Measurements from ENCODE around the gene SAPCD2. TPM values are rescaled to one million over a fixed set of nuclear protein-coding genes. Genes with fewer than 3 reads are reported as not detected.
A peak's percentile ranks its signal among the peaks of the same experiment; 100 is the strongest.
"Not testable (repeated sequence)": the region's sequence is repeated elsewhere in the genome, so short reads cannot be mapped to it uniquely, and the experiment has no call there.

SAPCD2 gene
- total RNA-seq, 1 donor from 2014 or later = 5.8 TPM

DNA sequence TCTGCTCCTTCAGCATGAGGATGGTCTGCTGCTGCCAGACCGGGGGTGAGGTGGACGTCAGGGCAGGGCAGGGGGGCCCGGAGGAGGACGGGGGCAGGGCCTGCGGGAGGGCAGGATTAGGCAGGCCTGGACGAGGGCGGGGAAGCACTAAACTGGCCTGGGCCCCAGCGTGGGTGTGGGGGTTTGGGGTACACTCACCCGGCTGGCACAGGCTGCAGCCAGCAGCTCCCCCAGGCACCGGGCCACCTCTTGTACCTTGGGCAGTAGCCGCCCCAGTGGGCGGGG lies 5.5 kb downstream of the SAPCD2 start:
- DNase-seq = no peak

- no peak for DNase-seq
Observed at GRCh38 chr9:137064027-137064879, 6.1 kb downstream of the SAPCD2 start.

DNA sequence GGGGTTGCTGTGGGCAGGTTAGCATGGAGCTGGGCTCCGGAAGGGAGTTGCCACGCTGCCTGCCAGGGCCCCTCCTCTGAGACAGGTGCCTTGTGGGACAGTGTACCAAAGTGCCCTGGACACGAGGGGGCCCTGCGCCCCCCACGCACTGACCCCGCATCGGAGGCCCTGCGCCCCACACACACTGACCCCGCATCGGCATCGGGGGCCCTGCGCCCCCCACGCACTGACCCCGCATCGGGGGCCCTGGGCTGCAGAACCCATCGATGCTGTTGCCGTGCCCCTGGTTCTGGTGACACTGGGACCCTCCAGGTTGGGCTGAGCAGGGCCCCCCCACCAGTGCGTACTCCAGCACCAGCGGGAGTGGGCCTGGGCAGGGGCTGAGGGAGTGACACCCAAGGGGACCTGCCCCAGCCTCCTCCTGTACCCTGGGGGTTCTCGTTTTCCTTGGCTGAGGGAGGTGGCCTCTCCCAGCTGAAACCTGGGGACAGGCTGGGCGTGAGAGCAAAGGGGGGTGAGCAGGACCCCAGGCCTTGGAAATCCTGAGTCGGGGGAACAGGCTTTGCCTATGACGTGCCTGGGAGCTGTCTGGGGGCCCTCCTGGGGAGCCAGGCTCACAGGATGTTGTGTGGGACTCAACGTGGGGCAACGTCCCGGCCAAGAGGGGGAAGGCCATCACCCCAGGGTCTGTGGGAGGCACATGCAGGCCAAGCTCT lies 6.9 kb downstream of the SAPCD2 start:
- no peak for DNase-seq

- DNase-seq = not testable (repeated sequence)
Observed at GRCh38 chr9:137062798-137063197, 7.6 kb downstream of the SAPCD2 start.

DNA sequence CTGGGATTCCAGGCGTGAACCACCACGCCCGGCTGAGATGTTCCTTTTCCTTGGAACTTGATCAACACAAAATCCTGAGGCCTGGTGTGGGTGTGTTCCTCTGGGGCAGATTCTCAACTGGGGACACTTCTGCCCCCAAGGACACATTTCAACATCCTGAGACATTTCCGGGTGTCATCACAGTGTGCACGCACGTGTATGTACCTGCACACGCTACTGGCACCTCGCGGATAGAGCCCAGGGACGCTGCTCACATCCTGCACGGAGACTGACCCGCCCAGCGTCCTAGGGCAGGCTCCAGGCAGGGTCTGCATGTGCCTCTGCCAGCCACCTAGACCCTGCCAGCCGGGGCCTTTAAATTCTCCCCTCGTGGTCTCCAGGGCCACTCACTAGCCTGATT lies 8.0 kb downstream of the SAPCD2 start:
- no peak for DNase-seq

DNA sequence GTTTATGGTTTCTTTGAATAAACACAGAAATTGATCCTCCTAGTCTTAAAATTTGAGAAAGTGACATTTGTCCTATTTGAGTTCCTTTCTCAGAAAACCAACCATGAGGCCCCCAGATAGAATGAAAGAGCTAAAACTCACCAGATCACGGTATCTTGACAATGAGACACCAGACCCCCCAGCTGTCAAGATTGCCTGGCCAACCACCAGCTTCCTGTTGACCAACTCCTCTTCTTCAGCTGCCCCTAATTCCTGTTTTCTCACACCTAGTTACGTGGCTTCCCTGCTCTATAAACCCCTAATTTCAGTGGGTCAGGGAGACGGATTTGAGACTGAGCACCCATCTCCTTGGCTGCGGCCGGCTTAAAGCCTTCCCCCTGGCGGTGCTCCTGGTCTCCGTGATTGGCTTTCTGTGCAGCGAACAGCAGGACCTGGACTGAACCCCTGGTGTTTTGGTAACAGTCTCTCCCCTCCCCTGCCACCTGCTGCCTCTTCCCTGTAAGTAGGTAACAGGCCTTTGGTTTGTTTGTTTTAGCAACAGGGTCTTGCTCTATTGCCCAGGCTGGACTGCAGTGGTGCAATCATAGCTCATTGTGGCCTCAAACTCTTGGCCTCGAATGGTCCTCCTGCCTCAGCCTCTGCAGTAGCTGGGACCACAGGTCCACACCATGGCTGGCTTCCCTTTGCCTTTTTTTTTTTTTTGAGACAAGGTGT lies 11.7 kb downstream of the SAPCD2 start:
- no peak for DNase-seq

DNA sequence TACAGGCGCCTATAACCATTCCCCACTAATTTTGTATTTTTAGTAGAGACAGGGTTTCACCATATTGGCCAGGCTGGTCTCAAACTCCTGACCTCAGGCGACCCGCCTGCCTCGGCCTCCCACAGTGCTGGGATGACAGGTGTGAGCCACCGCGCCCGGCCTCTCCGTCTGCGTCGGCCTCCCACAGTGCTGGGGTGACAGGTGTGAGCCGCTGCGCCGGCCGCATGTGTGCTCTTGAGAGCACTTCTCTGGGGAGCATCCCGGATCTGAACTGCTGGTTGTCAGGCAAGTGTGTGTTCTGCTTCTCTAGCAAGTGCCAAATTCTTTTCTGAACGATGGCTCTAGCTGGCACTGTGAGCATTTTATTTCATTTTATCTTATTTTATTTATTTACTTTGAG lies 12.8 kb downstream of the SAPCD2 start:
- no peak for DNase-seq

DNA sequence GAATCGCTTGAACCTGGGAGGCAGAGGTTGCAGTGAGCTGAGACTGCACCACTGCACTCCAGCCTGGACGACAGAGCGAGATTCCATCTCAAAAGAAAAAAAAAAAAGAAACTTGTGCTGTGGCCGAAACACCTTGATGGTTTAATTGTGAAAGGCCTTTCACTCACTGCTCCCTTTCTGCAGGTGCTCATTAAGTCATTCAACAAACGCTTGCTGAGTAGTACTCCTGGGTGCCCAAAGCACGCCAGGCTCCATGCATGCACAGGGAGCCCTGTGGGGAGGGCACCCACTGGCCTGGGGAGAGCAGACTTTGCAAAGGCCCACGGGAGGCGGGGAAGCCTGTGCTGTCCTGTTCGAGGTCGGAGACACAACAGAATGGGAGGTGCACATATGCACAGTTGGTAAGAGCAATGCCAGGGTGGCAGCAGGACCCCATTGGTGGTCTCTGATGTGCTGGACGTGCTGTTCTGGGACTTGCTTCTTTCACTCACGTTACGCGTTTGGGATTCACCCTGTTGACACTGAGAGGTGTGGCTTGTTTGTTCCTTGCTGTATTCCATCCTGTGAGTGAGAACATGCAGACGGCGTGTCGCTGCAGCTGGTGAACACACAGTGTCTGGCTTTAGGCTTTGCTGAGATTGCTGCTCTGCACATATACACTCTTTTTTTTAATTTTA lies 13.5 kb downstream of the SAPCD2 start:
- DNase-seq = peak; percentile 42

- peak; percentile 91 for DNase-seq
Observed at GRCh38 chr9:137055385-137056364, 14.7 kb downstream of the SAPCD2 start.

GRCh38 chr9:137054932-137055384 lies 15.4 kb downstream of the SAPCD2 start:
- DNase-seq = no peak

GRCh38 chr9:137053944-137054931 lies 16.1 kb downstream of the SAPCD2 start, which contains the start of gene ENTPD2:
TSS of gene ENTPD2 (minus strand) at chr9:137054061. CDS start at chr9:137053997, 64 bp downstream.
- no peak for DNase-seq

DNA sequence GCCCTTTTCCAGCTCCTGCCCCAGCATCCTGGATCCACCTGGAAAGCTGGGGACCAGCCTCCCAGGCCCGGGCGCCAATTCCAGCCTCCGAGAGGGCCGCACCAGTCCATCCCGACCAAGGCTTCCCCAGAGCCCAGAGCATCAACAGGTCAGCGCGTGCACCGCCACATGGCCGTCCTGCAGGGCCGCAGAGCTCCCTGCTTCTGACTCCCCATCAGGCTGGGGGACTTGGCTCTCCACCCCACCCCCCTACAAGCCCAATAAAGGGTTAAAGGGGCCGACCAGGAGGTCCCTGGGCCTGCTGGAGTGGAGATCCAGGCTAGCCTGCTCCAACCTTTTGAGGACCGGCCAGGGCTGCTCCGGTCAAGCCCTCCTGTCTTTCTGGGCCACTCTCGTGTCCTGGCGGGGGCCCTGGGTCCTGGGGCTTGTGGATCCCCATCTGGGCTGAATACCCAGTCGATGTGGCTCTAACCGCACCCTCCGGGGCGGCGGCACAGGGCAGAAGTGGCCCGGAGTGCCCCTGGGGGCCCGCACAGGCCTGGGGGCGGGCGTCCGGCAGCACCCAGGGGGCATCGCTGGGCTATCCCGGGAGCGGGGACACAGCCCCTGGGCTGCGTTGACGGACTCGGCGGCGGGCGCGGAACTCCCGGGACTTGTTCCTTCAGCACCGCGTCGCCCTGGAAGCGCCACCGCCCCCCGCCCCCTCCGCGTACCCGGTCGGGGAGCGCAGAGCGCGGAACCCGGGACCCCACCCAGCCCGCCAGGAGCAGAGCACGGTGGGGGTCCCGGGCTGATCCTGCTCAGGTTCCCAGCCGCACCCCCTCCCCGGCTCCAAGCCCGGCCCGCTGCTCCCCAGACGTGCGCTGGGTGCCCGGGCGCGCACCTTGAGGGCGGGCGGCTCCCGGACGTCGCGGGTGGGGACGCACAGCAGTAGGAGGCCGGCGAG lies 17.1 kb downstream of the SAPCD2 start:
- DNase-seq = no peak

DNA sequence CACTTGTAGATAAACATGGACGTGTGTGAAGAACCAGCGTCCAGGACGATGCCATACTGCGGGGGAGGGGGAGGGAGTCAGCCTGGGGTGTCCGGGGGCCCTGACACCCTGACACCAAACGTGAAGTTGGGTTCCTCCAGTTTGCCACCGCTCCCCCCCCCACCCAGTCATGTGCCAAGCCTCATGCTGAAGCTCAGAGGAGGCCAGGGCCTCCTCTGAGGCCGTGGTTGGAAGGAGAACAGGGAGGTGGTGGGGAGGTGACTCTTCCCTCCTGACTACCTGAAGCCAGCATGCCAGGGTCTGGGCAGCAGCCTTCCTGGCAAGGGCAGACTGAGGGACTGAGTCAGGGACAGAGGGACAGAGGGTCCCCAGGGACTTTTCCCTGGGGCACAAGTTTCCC lies 18.1 kb downstream of the SAPCD2 start:
- DNase-seq = no peak

GRCh38 chr9:137051145-137051724 lies 19.1 kb downstream of the SAPCD2 start:
- no peak for DNase-seq

DNA sequence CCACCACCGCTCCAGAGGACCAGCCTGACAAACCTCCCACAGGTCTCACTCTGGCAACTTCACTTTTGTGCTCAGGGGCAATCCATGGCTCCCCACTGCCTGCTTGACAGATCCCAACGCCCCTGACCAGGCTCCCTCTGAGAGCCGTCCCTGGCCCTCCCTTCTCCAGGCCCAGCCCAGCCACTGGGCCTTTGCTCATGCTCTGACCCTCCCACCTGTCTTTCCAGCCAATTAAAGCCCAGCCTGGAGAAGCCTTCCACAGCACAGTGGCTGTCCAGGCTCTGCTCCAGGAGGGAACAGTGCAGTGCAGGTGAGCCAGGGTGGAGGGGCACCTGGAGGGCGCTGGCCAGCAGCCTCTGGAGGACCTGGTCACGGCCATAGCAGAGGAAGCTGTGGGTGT lies 19.8 kb downstream of the SAPCD2 start:
- no peak for DNase-seq

DNA sequence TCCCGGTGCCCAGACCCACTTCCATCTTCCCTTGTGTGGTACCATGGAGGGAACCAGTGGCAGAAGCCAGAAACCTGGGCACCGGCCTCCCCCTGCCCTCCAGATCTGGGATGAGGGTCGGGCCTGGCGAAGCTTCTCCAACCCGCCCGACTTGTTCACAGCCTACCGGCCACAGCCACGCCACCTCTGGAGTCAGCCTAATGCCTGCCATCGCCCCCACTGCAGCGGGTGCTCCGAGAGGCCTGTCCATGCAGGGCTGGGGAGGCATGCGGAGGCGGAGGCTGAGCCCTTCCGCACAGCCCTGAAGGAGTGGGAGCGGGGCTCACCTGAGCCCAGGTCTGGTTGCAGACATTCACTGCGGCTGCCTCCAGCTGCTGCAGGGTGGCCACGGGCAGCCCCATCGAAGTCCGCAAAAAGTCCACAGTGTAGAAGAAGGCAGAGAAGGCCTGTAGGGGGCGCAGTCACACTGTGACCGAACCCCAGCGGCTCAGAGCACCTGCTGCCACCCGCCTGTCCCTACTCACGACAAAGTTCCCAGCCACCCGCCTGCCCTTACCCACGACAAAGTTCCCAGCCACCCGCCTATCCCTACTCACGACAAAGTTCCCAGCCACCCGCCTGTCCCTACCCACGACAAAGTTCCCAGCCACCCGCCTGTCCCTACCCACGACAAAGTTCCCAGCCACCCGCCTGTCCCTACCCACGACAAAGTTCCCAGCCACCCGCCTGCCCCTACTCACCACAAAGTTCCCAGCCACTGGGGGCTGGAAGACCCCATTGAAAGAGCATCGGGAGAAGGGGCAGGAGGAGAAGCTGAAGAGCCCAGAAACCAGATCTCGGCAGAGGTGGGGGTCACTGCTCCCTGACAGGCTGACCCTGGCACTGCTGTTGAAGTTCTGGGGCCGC lies 20.6 kb downstream of the SAPCD2 start:
- DNase-seq = no peak

All from skin of body (tissue), 2 donors.